SK-N-SH (cell line): ENCODE results near the gene TMEM131L. TPM values are rescaled to one million over a fixed set of nuclear protein-coding genes. Genes with fewer than 3 reads are reported as not detected.

ENCODE experiments used
- CTCF ChIA-PET: fragments of 300-600, 350-600 bp; formaldehyde crosslinking; extraction: SDS; loops from one replicate; lab custom pipeline; 2021; lab: Yijun Ruan, JAX
- POLR2A ChIA-PET: fragments of 350-600 bp; sonication (Branson Sonifier 250); formaldehyde crosslinking; extraction: SDS; loops from one replicate; lab custom pipeline; 2020; ENCODE audit warnings: antibody characterized with exemption, inconsistent platforms; lab: Yijun Ruan, JAX
- DNase-seq: peaks from one replicate; pipeline ENCODE4 v3.0.0; 2012
- H2AFZ ChIP-seq: fragments of 200-600 bp; sonication (generic); 2 replicates; pipeline ENCODE4 v1.8.1; 2016; ENCODE audit warnings: antibody characterized with exemption, mild to moderate bottlenecking, low read depth
- H3F3A ChIP-seq: fragments of 200-600 bp; sonication (generic); replicated peaks from 2 replicates; pipeline ENCODE3; 2016; ENCODE audit warnings: antibody characterized with exemption, mild to moderate bottlenecking; ENCODE audit not compliant: insufficient read depth
- H3K27ac ChIP-seq, 2 experiments: fragments of 200-500 bp in 1 of 2; fragments of 200-600 bp in 1 of 2; sonication (Bioruptor generic) in 1 of 2; sonication (generic), shearing (Covaris generic) in 1 of 2; 2 replicates each; pipeline versions ENCODE4 v1.5.1 to v1.6.1; 2014 to 2016; ENCODE audit warnings: low read depth in 2 of 2, inconsistent platforms in 1 of 2, low read length in 1 of 2, mild to moderate bottlenecking in 1 of 2, mixed read lengths in 1 of 2
- H3K27me3 ChIP-seq: fragments of 200-600 bp; sonication (generic), shearing (Covaris generic); 2 replicates; pipeline ENCODE4 v1.6.1; 2016; ENCODE audit warnings: mixed run types; ENCODE audit not compliant: insufficient read depth
- H3K36me3 ChIP-seq, 2 experiments: fragments of 200-500 bp in 1 of 2; fragments of 200-600 bp in 1 of 2; sonication (Bioruptor generic) in 1 of 2; sonication (generic) in 1 of 2; replicated peaks in 1 of 2; 2 replicates each; pipeline versions ENCODE3 to v1.5.1; 2014 to 2016; ENCODE audit warnings: low read length in 1 of 2, mild to moderate bottlenecking in 1 of 2; ENCODE audit not compliant: insufficient read depth in 2 of 2, control insufficient read depth in 1 of 2
- H3K4me1 ChIP-seq, 2 experiments: fragments of 200-500 bp in 1 of 2; fragments of 200-600 bp in 1 of 2; sonication (Bioruptor generic) in 1 of 2; sonication (generic), shearing (Covaris generic) in 1 of 2; 2 replicates each; pipeline versions ENCODE4 v1.5.1 to v1.6.1; 2014 to 2016; ENCODE audit warnings: low read depth in 1 of 2, low read length in 1 of 2, mixed run types in 1 of 2; ENCODE audit not compliant: insufficient read depth in 2 of 2, control insufficient read depth in 1 of 2
- H3K4me2 ChIP-seq: fragments of 200-600 bp; sonication (generic), shearing (Covaris generic); 2 replicates; pipeline ENCODE4 v1.6.1; 2017; ENCODE audit warnings: mixed run types
- H3K4me3 ChIP-seq, 2 experiments: fragments of 200-500 bp in 1 of 2; fragments of 200-600 bp in 1 of 2; sonication (Bioruptor generic) in 1 of 2; sonication (generic), shearing (Covaris generic) in 1 of 2; 2 replicates each; pipeline versions ENCODE4 v1.5.1 to v1.8.1; 2014 to 2016; ENCODE audit warnings: low read depth in 2 of 2, inconsistent platforms in 1 of 2, low read length in 1 of 2, mild to moderate bottlenecking in 1 of 2, mixed read lengths in 1 of 2, moderate library complexity in 1 of 2
- H3K79me2 ChIP-seq: fragments of 200-600 bp; sonication (generic); 2 replicates; pipeline ENCODE4 v1.8.1; 2017; ENCODE audit warnings: mild to moderate bottlenecking; ENCODE audit not compliant: insufficient read depth
- H3K9ac ChIP-seq: fragments of 200-600 bp; sonication (generic); 2 replicates; pipeline ENCODE4 v1.6.1; 2017; ENCODE audit warnings: mixed run types
- H3K9me2 ChIP-seq: fragments of 200-600 bp; sonication (generic); 2 replicates; pipeline ENCODE4 v1.6.1; 2017; ENCODE audit warnings: mixed run types
- H3K9me3 ChIP-seq: fragments of 200-600 bp; sonication (generic); 2 replicates; pipeline ENCODE4 v1.6.1; 2017; ENCODE audit warnings: mixed run types, mild to moderate bottlenecking, moderate library complexity
- H4K20me1 ChIP-seq: fragments of 200-600 bp; sonication (generic); 2 replicates; pipeline ENCODE4 v1.6.1; 2017; ENCODE audit warnings: mild to moderate bottlenecking, mixed run types; ENCODE audit not compliant: insufficient read depth
- CHD2 ChIP-seq: fragments of 150-350 bp; IDR thresholded peaks from 2 replicates; pipeline ENCODE4 v1.6.1; 2018; ENCODE audit warnings: low read length; ENCODE audit not compliant: partially characterized antibody
- CTCF ChIP-seq: fragments of 200-600 bp; sonication (generic); IDR thresholded peaks from 2 replicates; pipeline ENCODE4 v1.6.1; 2017; ENCODE audit warnings: antibody characterized with exemption, mild to moderate bottlenecking, moderate library complexity
- ELF1 ChIP-seq: IDR thresholded peaks from 2 replicates; pipeline ENCODE4 v1.4.0; 2012
- EP300 ChIP-seq, 2 experiments: IDR thresholded peaks; 2 replicates each; pipeline versions ENCODE4 v1.4.0 to v1.6.1; 2012; ENCODE audit warnings: borderline replicate concordance in 1 of 2, low read depth in 1 of 2, low read length in 1 of 2
- FOSL2 ChIP-seq: IDR thresholded peaks from 2 replicates; pipeline ENCODE4 v1.4.0; 2012; ENCODE audit warnings: low read depth, mild to moderate bottlenecking, moderate library complexity, borderline replicate concordance
- FOXJ3 ChIP-seq: sonication (generic); formaldehyde crosslinking; IDR thresholded peaks from 2 replicates; pipeline ENCODE4 v1.5.1; 2020; ENCODE audit warnings: mild to moderate bottlenecking, missing genetic modification reagents
- FOXM1 ChIP-seq: IDR thresholded peaks from 2 replicates; pipeline ENCODE4 v1.4.0; 2012; ENCODE audit warnings: low read depth, mild to moderate bottlenecking
- GABPA ChIP-seq: IDR thresholded peaks from 2 replicates; pipeline ENCODE4 v1.4.0; 2012; ENCODE audit warnings: low read depth, mild to moderate bottlenecking
- IRF3 ChIP-seq: fragments of 150-350 bp; IDR thresholded peaks from 2 replicates; pipeline ENCODE4 v1.6.1; 2016; ENCODE audit warnings: mild to moderate bottlenecking, low read depth, low read length
- MXI1 ChIP-seq: IDR thresholded peaks from 2 replicates; pipeline ENCODE4 v1.6.1; 2012; ENCODE audit warnings: mild to moderate bottlenecking, low read depth, low read length, improper control_type of control experiment
- NRF1 ChIP-seq: IDR thresholded peaks from 2 replicates; pipeline ENCODE4 v1.6.1; 2012; ENCODE audit warnings: low read depth, mild to moderate bottlenecking, low read length
- RAD21 ChIP-seq: IDR thresholded peaks from 2 replicates; pipeline ENCODE4 v1.6.1; 2012; ENCODE audit warnings: mild to moderate bottlenecking, low read length
- RCOR1 ChIP-seq: fragments of 150-350 bp; IDR thresholded peaks from 2 replicates; pipeline ENCODE4 v1.6.1; 2017; ENCODE audit warnings: antibody characterized with exemption, low read length
- REST ChIP-seq: IDR thresholded peaks from 2 replicates; pipeline ENCODE4 v1.6.1; 2012; ENCODE audit warnings: mild to moderate bottlenecking, low read depth, low read length, moderate library complexity
- SIN3A ChIP-seq: IDR thresholded peaks from 2 replicates; pipeline ENCODE4 v1.6.1; 2012; ENCODE audit warnings: low read depth, mild to moderate bottlenecking, low read length, moderate library complexity, borderline replicate concordance
- SMC3 ChIP-seq: IDR thresholded peaks from 2 replicates; pipeline ENCODE4 v1.6.1; 2012; ENCODE audit warnings: low read depth, low read length, improper control_type of control experiment
- TAF1 ChIP-seq: IDR thresholded peaks from 2 replicates; pipeline ENCODE4 v1.6.1; 2012; ENCODE audit warnings: low read depth, mild to moderate bottlenecking, low read length, moderate library complexity, borderline replicate concordance
- TCF12 ChIP-seq: IDR thresholded peaks from 2 replicates; pipeline ENCODE4 v1.4.0; 2012
- USF1 ChIP-seq: IDR thresholded peaks from 2 replicates; pipeline ENCODE4 v1.4.0; 2012; ENCODE audit warnings: low read depth, borderline replicate concordance
- ZBTB33 ChIP-seq: IDR thresholded peaks from 2 replicates; pipeline ENCODE4 v1.4.0; 2012; ENCODE audit warnings: low read depth, borderline replicate concordance
- WGBS: methylation state at CpG from one replicate; pipeline ENCODE4 v1.1.6; 2017; ENCODE audit warnings: low lambda C conversion rate; 5-methylcytosine and 5-hydroxymethylcytosine counted together
- polyA plus RNA-seq, 3 experiments: library from polyadenylated mRNA; depleted of rRNA; stranded (reverse); fragments of >200 nt; gene quantifications; 2 replicates each; pipeline ENCODE4 v1.2.3, GENCODE V29; 2012

TMEM131L gene
- polyA plus RNA-seq, 1 of the 3 experiments (the other 2 are of a cell fraction): 6.2 TPM

GRCh38 chr4:153534792-153535629 is 68.9 kb downstream of the TMEM131L start:
- peaks cover 3% of the 10 kb centered on the region; the same call in 1 of the 2 replicates for H3K79me2 ChIP-seq
- H2AFZ ChIP-seq: no peak overlapping the region
- H3K27ac ChIP-seq: no peak overlapping the region
- H3K36me3 ChIP-seq: no peaks in the 10 kb centered on the region
- no peak overlapping the region for H3K9ac ChIP-seq
- peaks cover 3 to 21% of the 10 kb centered on the region in 2 experiments; a peak in 3 of 4 replicates for H3K4me1 ChIP-seq
- DNase-seq: no peak
- CTCF ChIA-PET: interaction anchor here (1.0 kb wide), 1 partner anchor 214 kb away, joined by 3 read pairs; no protein-coding TSS in a partner anchor
- 0 out of 2 replicates have a peak, but pooled peaks cover 4% of the 10 kb centered on the region for H4K20me1 ChIP-seq
- H3F3A ChIP-seq: no peaks in the 10 kb centered on the region
- WGBS: 87% methylated on average over 10 of the region's 10 CpGs
- POLR2A ChIA-PET: no interaction called here
- H3K4me3 ChIP-seq: no peak overlapping the region
- TF ChIP-seq EP300 (IDR thresholded peaks at IDR 0.05; ENCODE audit: borderline replicate concordance in 1 of 2, low read depth in 1 of 2, low read length in 1 of 2): no peak
- no peak for TF ChIP-seq GABPA
- no peak for TF ChIP-seq CHD2
- no peak for TF ChIP-seq TAF1
- no peak for TF ChIP-seq FOXJ3 (CRISPR knock-in tag)
- no peak for TF ChIP-seq MXI1
- TF ChIP-seq IRF3: no peak
- TF ChIP-seq CTCF: no peak
- TF ChIP-seq ZBTB33: no peak
- no peak for TF ChIP-seq SMC3
- TF ChIP-seq FOSL2: no peak
- no peak for TF ChIP-seq FOXM1
- TF ChIP-seq ELF1: no peak
- no peak for TF ChIP-seq NRF1
- no peak for TF ChIP-seq RCOR1
- TF ChIP-seq RAD21: no peak
- no peak for TF ChIP-seq SIN3A
- no peak for TF ChIP-seq USF1
- TF ChIP-seq REST: no peak
- TF ChIP-seq TCF12: no peak
- TF ChIP-seq, all 33 proteins: peak for 0
- no peaks in the 10 kb centered on the region for H3K27me3 ChIP-seq
- H3K9me2 ChIP-seq: no peaks in the 10 kb centered on the region
- H3K9me3 ChIP-seq: no peaks in the 10 kb centered on the region
- no peak overlapping the region for H3K4me2 ChIP-seq
